Stimulated activated naive B cell treated with anti-CD40 and anti-IgM and Interleukin-4, amounts not matched to agents 10 μg/mL and 1 μg/mL and 100 μg/mL, for 72 hours (primary cell): ENCODE results near the gene RNF223.
"Not testable (repeated sequence)": the region's sequence is repeated elsewhere in the genome, so short reads cannot be mapped to it uniquely, and the experiment has no call there.

Experiments used
- ATAC-seq, 2 donors: fragments of 150-1000 bp; cut with Tn5 transposase; replicated peaks; 2 replicates each; pipeline ENCODE4 v1.10.0; 2021; ENCODE audit warnings: moderate library complexity in 1 of 2
- DNase-seq: peaks from one replicate; pipeline ENCODE4 v3.0.0; 2021
- H3K27ac Mint-ChIP-seq: one replicate; pipeline ENCODE4 v1.8.0; 2022; ENCODE audit warnings: mild to moderate bottlenecking, mixed read lengths
- H3K27me3 Mint-ChIP-seq, 2 donors: one replicate each; pipeline ENCODE4 v1.8.0; 2022; ENCODE audit warnings: mixed read lengths in 2 of 2
- H3K36me3 Mint-ChIP-seq, 2 donors: one replicate each; pipeline ENCODE4 v1.8.0; 2022; ENCODE audit warnings: mixed read lengths in 2 of 2, mild to moderate bottlenecking in 1 of 2
- H3K4me1 Mint-ChIP-seq, 2 donors: one replicate each; pipeline ENCODE4 v1.8.0; 2022; ENCODE audit warnings: mixed read lengths in 2 of 2, mild to moderate bottlenecking in 1 of 2
- H3K4me3 Mint-ChIP-seq, 2 donors: one replicate each; pipeline ENCODE4 v1.8.0; 2022; ENCODE audit warnings: mild to moderate bottlenecking in 2 of 2, mixed read lengths in 2 of 2, moderate library complexity in 1 of 2
- H3K9me3 Mint-ChIP-seq, 2 donors: one replicate each; pipeline ENCODE4 v1.8.0; 2022; ENCODE audit warnings: mixed read lengths in 2 of 2, mild to moderate bottlenecking in 1 of 2

The RNF223 gene

DNA sequence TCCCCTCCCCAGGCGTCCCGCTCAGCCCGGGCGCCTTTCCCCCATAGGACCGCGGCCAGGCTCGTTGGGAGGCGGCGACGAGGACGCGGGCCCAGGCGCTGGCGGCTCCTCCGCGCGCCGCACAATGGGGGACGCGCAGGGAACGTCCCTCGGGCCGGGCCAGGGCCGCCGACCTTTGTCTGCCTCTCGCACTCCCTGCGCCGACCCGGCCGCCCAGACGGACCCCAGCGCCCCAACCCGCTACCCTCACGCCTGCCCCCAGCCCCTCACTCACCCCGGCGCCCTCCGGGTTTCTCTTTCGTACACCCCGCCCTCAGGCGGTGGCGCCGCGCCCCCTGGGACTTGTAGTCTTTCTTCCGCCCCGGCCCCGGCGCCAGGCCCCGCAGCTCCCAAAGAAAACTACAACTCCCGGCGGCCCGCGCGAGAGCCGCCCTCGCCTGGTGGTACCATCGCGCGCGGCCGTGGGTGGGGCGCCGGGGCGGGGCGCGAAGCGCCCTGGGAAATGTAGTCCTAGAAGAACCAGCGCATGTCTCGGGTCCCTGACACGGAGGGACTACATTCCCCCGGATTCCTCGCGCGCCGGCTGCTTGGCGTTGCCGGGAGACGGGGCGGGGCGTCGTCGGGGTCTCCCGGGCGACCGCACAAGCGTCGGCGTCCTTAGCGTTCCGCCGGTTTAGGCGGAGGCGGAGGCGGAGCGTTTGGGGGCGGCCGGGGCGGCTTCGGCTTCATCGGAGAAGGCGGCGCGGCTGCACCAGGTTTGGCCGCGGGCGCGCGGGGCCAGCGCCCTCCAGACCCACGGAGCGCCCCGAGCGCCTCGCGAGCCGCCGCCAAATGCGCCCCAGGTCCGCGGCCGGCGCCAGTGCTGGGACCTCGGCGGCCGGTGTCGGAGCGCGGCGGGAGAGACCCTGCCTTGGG is 41.9 kb upstream of the RNF223 start, which contains the start of gene C1orf159:
Gene C1orf159, minus strand, starts transcription at position 304 of the 915 bp plus-strand sequence. CDS start 24,546 bp downstream, outside the sequence.
- Mint-ChIP-seq H3K27me3 (peaks cover 0 to 9% of the 10 kb centered on the region in 2 donors), H3K27ac (peak within 1 kb of the TSS; percentile 94), H3K4me1 (peaks cover 7 to 20% of the 10 kb centered on the region in 2 donors), H3K4me3 (peak within 1 kb of the TSS; percentile 91 to 96), H3K9me3 (peaks cover 0 to 9% of the 10 kb centered on the region in 2 donors), H3K36me3 (peaks cover 21 to 24% of the 10 kb centered on the region in 2 donors)
- ATAC-seq = peak; percentile 94 to 96
- DNase-seq = peak; percentile 98

DNA sequence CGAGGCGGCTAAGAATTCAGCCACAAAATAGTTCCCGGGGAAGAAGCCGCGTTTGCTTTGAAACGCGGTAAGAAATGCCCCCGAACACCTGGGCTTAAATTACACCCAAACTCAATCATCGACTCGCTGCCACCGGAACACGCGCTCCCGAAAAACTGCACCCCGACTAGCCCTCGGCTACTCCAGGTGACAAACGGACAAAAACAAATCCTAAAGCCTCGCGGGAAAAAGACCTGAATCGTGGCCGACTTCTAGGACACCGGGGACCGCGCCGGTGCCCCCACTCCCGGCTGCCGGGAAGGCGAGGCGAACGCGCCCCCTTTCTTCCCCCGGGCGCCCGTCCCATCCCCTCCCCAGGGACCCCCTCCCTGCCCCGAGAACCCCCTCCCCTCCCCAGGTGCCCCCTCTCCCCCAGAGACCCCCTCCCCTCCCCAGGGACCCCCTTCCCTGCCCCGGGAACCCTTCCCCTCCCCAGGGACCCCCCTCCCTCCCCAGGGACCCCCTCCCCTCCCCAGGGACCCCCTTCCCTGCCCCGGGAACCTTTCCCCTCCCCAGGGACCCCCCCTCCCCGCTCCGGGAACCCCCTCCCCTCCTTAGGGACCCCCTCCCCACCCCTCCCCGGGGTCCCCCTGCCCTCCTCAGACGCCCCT is 41.2 kb upstream of the RNF223 start:
- Mint-ChIP-seq H3K27me3 (peaks cover 0 to 9% of the 10 kb centered on the region in 2 donors), H3K9me3 (peaks cover 0 to 9% of the 10 kb centered on the region in 2 donors), H3K36me3 (peaks cover 21 to 24% of the 10 kb centered on the region in 2 donors), H3K4me1 (peaks cover 7 to 20% of the 10 kb centered on the region in 2 donors), H3K27ac (peak overlapping the region; percentile 17), H3K4me3 (peak overlapping the region; percentile 91 to 96)
- no peak for DNase-seq
- no peak for ATAC-seq

DNA sequence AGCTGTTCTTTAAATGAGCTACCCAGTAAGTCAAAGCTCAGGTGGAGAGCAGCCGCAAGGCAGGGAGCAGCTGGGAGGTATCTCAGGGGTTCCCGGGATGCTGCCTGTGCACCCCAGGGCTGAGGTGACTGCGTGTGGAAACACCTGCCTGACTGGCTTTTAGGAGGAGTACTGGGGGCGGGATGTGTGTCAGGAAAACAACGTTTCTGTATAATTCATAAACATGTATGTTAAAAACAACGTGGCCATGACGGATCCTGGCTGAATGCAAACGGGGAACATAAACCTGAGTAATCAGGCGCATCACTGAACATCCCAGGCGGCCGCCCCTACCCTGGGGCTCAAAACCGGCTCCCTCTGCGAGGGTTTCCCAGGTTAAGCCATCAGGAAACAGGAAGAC is 40.3 kb upstream of the RNF223 start:
- peaks cover 7 to 20% of the 10 kb centered on the region in 2 donors for H3K4me1 Mint-ChIP-seq
- ATAC-seq = no peak
- H3K27me3 Mint-ChIP-seq = peaks cover 0 to 7% of the 10 kb centered on the region in 2 donors
- H3K4me3 Mint-ChIP-seq = peak overlapping the region; percentile 75 to 83
- peak overlapping the region; percentile 42 for H3K27ac Mint-ChIP-seq
- peaks cover 0 to 9% of the 10 kb centered on the region in 2 donors for H3K9me3 Mint-ChIP-seq
- peaks cover 21 to 24% of the 10 kb centered on the region in 2 donors for H3K36me3 Mint-ChIP-seq
- DNase-seq = no peak

DNA sequence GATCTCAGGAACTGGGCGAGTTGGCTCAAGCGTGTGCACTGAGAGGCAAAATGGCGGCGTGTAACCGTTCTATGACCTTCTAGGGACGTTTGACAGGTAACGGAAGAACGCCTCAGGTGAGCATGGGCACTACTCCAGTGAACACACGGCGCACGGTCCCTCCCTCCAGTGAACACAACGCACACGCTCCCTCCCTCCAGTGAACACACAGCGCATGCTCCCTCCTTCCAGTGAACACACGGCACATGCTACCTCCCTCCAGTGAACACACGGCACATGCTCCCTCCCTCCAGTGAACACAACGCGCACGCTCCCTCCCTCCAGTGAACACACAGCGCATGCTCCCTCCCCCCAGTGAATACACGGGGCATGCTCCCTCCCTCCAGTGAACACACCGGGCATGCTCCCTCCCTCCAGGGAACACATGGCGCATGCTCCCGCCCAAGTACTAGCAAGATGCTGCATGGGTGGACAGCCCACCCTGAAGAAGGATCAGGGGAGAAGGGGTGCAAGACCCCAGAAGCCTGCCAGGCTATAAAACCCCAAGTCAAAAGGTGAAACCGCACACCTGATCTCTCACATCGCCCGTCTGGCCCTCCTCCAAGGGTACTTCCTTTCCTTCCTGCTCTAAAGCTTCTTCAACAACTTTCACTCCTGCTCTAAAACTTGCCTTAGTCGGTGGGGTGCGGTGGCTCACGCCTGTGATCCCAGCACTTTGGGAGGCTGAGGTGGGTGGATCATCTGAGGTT is 38.3 kb upstream of the RNF223 start:
- ATAC-seq (no peak), DNase-seq (no peak)
- H3K4me1 Mint-ChIP-seq = peaks cover 9 to 20% of the 10 kb centered on the region in 2 donors
- H3K27ac Mint-ChIP-seq = no peak overlapping the region
- peaks cover 24 to 25% of the 10 kb centered on the region in 2 donors for H3K36me3 Mint-ChIP-seq
- H3K9me3 Mint-ChIP-seq = peaks cover 0 to 9% of the 10 kb centered on the region in 2 donors
- H3K4me3 Mint-ChIP-seq = no peak overlapping the region
- no peaks in the 10 kb centered on the region for H3K27me3 Mint-ChIP-seq

DNA sequence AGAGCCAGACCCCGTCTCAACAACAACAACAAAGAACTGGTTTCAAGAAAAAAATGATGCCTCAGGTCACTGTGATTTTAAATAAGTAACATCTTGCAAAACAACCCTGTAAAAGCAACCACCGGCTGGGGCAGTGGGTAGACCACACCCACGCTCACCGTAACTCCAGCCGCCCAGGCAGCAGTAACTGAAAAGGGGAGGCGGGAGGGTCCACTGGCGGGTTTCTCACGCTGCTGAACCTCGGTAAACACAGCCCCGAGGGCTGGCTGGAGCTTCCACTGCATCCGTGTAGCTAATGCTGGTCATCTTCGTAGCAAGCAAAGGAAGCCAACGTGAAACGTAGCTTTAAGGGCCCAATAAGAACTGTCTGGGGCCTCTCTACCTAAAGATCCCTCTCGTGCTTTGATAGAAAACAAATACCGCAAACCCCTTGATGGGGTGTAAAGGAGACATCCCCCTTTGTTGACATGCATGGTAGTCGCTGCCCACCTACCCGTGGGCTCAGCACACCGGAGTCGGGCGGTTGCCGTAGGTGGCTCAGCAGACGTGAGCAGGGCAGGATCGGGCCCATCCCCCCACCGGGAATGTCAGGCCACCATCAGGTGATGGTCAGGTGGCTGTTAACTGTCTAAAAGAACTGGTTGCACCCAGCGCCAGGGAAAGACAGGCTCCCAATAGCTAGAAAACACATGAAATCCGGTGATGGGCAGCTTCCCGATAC is 37.6 kb upstream of the RNF223 start:
- DNase-seq (no peak), ATAC-seq (no peak)
- H3K36me3 Mint-ChIP-seq = peaks cover 24 to 25% of the 10 kb centered on the region in 2 donors
- H3K9me3 Mint-ChIP-seq = peaks cover 0 to 9% of the 10 kb centered on the region in 2 donors
- no peaks in the 10 kb centered on the region for H3K27me3 Mint-ChIP-seq
- H3K4me1 Mint-ChIP-seq = peaks cover 9 to 12% of the 10 kb centered on the region in 2 donors
- H3K4me3 Mint-ChIP-seq = no peak overlapping the region
- no peak overlapping the region for H3K27ac Mint-ChIP-seq

DNA sequence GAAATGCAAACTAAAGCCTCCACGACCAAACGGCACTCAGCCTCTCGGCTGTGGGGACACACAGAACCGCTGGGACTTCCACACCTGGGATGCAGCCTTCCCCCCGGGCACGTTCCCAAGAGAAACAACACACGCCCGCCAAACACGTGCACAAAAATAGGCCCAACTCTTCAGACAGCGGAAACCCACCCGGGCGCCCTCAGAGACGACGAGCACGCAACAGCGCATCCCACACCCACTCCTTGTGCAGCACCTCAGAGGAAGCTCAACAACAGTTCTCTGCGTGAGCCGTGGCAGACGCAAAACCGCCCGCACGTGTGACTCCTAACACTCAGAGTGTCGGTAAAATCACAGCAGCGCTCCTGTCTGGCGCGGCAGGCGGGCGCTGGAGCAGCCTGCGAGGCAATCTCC is 36.5 kb upstream of the RNF223 start:
- H3K4me1 Mint-ChIP-seq = peaks cover 9 to 11% of the 10 kb centered on the region in 2 donors
- peaks cover 0 to 9% of the 10 kb centered on the region in 2 donors for H3K9me3 Mint-ChIP-seq
- no peaks in the 10 kb centered on the region for H3K27me3 Mint-ChIP-seq
- H3K36me3 Mint-ChIP-seq = peaks cover 24 to 29% of the 10 kb centered on the region in 2 donors
- no peak overlapping the region for H3K27ac Mint-ChIP-seq
- no peak overlapping the region for H3K4me3 Mint-ChIP-seq
- DNase-seq (no peak), ATAC-seq (no peak)

DNA sequence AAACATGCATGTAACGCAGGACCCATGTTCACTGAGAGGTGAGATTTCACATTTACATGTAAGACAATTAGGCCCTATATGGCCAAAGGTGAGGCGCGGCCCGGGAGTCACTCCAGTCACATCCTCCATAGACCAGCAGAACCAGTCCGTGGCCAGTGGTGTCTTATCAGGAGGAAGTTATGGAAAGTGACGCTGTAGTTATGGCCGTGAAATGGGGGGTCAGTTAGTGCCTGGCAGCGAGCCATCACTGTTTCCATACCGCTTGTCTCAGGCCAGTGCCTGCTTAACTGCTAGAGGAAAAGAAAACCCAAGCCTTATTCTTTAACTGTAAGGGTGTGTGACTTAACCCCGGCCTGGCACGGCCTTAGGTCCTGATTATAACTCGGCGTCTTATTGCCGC is 35.6 kb upstream of the RNF223 start:
- no peak for ATAC-seq
- H3K27ac Mint-ChIP-seq = no peak overlapping the region
- H3K9me3 Mint-ChIP-seq = peaks cover 0 to 9% of the 10 kb centered on the region in 2 donors
- H3K4me3 Mint-ChIP-seq = no peak overlapping the region
- peaks cover 7% of the 10 kb centered on the region in 2 donors for H3K4me1 Mint-ChIP-seq
- peaks cover 24 to 29% of the 10 kb centered on the region in 2 donors for H3K36me3 Mint-ChIP-seq
- no peak for DNase-seq
- H3K27me3 Mint-ChIP-seq = no peaks in the 10 kb centered on the region

DNA sequence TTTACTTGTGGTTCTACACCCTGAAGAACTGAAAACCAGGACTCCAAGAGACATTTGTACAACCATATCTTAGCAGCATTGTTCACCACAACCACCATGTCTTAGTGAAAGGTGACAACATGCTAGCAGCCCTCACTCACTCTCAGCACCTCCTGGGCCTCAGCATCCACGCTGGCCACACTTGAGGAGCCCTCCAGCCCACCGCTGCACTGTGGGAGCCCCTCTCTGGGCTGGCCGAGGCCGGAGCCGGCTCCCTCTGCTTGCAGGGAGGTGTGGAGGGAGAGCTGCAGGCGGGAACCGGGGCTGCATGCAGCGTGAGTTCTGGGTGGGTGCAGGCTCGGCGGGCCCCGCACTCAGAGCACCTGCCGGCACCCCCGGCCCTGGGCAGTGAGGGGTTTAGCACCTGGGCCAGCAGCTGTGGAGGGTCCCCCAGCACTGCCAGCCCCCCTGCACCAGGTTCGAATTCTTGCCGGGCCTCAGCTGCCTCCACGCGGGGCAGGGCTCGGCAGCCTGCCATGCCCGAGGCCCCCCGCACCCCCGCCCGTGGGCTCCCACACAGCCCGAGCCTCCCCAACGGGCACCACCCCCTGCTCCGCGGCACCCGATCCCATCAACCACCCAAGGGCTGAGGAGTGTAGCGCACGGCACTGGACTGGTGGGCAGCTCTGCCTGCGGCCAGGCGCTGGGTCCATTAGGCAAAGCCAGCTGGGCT is 32.6 kb upstream of the RNF223 start:
- H3K27me3 Mint-ChIP-seq = no peaks in the 10 kb centered on the region
- no peaks in the 10 kb centered on the region for H3K9me3 Mint-ChIP-seq
- no peak for DNase-seq
- peaks cover 0 to 4% of the 10 kb centered on the region in 2 donors for H3K4me1 Mint-ChIP-seq
- H3K27ac Mint-ChIP-seq = no peak overlapping the region
- no peak overlapping the region for H3K4me3 Mint-ChIP-seq
- peaks cover 0 to 19% of the 10 kb centered on the region in 2 donors for H3K36me3 Mint-ChIP-seq
- no peak for ATAC-seq

DNA sequence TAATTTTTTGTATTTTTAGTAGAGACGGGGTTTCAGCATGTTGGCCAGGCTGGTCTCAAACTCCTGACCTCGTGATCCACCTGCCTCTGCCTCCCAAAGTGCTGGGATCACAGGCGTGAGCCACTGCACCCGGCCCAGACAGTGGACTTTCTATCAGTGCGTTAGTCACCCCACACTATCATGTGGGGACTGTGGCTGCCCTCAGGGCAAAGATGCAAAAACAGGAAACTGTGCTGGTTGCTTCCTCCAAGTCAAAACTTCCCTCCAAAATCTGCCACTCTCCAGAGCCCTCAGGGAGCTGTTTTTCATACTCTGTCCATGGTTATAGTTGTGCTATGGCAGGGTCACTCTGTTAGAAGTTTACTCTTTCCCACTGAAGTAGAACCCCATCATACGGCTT is 30.0 kb upstream of the RNF223 start:
- DNase-seq, H3K4me1 Mint-ChIP-seq, H3K27ac Mint-ChIP-seq, H3K27me3 Mint-ChIP-seq, ATAC-seq, H3K4me3 Mint-ChIP-seq: not testable (repeated sequence)
- Mint-ChIP-seq H3K36me3 (peaks cover 11 to 32% of the 10 kb centered on the region in 2 donors), H3K9me3 (peaks cover 7 to 11% of the 10 kb centered on the region in 2 donors)

DNA sequence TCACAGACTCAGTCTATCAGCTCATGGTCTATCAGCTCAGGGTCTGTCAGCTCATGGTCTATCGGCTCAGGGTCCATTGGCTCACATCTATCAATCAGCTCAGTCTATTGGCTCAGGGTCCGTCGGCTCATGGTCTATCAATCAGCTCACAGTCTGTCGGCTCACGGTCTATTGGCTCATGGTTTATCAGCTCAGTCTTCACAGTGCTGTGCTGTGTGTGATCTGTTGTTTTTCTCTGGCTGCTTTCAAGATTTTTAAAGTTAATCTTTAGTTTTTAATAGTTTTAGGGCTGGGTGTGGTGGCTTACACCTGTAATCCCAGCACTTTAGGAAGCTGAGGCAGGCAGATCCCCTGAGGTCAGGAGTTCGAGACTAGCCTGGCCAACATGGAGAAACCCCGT is 27.4 kb upstream of the RNF223 start:
- DNase-seq (no peak), ATAC-seq (no peak)
- H3K4me3 Mint-ChIP-seq = no peak overlapping the region
- H3K9me3 Mint-ChIP-seq = peaks cover 7 to 13% of the 10 kb centered on the region in 2 donors
- H3K27me3 Mint-ChIP-seq = no peaks in the 10 kb centered on the region
- peaks cover 6 to 7% of the 10 kb centered on the region in 2 donors for H3K4me1 Mint-ChIP-seq
- H3K36me3 Mint-ChIP-seq = peaks cover 17 to 33% of the 10 kb centered on the region in 2 donors
- H3K27ac Mint-ChIP-seq = no peak overlapping the region

DNA sequence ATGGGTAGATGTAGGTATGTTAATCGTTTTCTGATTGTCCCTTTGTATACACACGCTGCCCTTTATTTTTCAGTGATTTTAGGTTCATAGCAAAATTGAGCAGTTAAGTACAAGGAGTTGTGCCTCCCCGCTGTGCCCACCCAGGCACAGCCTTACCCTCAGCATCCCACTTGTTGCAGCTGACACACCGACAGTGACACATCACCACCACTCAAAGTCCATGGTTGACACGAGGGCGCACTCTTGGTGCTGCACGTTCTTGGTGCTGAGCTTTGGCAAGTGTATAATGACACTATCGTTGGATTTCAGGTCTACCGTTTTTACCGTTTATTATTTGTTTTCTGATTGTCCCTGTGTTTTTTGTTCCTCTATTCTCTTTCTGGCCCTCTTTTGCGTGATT is 26.2 kb upstream of the RNF223 start:
- ATAC-seq (no peak), DNase-seq (no peak)
- Mint-ChIP-seq H3K27ac (no peak overlapping the region), H3K4me1 (peaks cover 6 to 7% of the 10 kb centered on the region in 2 donors), H3K27me3 (no peaks in the 10 kb centered on the region), H3K36me3 (peaks cover 17 to 30% of the 10 kb centered on the region in 2 donors), H3K9me3 (peaks cover 7 to 13% of the 10 kb centered on the region in 2 donors), H3K4me3 (no peak overlapping the region)

DNA sequence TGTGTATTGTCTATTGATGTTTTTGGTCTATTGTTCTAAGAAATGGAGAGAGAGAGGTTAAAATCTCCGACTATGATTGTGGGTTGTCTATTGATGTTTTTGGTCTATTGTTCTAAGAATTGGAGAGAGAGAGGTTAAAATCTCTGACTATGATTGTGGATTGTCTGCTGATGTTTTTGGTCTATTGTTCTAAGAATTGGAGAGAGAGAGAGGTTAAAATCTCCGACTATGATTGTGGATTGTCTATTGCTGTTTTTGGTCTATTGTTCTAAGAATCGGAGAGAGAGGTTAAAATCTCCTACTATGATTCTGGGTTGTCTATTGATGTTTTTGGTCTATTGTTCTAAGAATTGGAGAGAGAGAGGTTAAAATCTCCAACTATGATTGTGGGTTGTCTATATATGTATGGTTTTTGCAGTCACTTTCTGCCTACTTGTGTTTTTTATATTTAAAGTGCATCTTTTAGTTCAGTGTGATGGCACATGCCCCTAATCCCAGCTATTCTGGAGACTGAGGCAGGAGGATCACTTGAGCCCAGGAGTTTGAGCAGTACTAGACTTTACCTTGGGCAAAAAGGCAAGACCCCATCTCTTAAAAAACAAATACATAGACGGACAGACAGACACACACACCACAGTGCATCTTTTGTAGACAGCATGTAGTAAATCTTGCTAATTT is 25.5 kb upstream of the RNF223 start:
- Mint-ChIP-seq H3K4me1 (peaks cover 6 to 7% of the 10 kb centered on the region in 2 donors), H3K27ac (no peak overlapping the region), H3K27me3 (no peaks in the 10 kb centered on the region), H3K36me3 (peaks cover 17 to 30% of the 10 kb centered on the region in 2 donors), H3K9me3 (peaks cover 7 to 13% of the 10 kb centered on the region in 2 donors), H3K4me3 (no peak overlapping the region)
- ATAC-seq (no peak), DNase-seq (no peak)
